HepG2 (cell line): ENCODE measurements around the gene IAH1. TPM values are rescaled to one million over a fixed set of nuclear protein-coding genes. Genes with fewer than 3 reads are reported as not detected.

Experiments used
- ATAC-seq: fragments of 200-7000 bp; cut with Tn5 transposase; 3 replicates; pipeline ENCODE4 v1.9.1; 2020; ENCODE audit warnings: mild to moderate bottlenecking, moderate library complexity
- BruUV-seq: library from RNA; stranded (reverse); fragments of 400-500 nt; replicated peaks from 2 replicates; lab custom pipeline; 2021; lab: Mats Ljungman, UMichigan
- CTCF ChIA-PET: fragments of 300-600 bp; formaldehyde crosslinking; extraction: SDS; loops from one replicate; lab custom pipeline; 2021; ENCODE audit warnings: low total read pairs, inconsistent platforms, low intra/inter-chr PET ratio; lab: Yijun Ruan, JAX
- POLR2A ChIA-PET: fragments of 350-600 bp; sonication (Branson Sonifier 250); formaldehyde crosslinking; loops from one replicate; lab custom pipeline; 2020; ENCODE audit warnings: antibody characterized with exemption, inconsistent platforms; lab: Yijun Ruan, JAX
- DNase-seq: peaks from one replicate; pipeline ENCODE4 v3.0.0-alpha.2; 2015; ENCODE audit warnings: low spot score
- FAIRE-seq: peaks from 3 replicates; lab custom pipeline; 2011; peaks lifted over from hg19 to GRCh38; lab: Jason Lieb, UNC
- H2AFZ ChIP-seq: one replicate; pipeline ENCODE4 v1.6.1; 2011; ENCODE audit warnings: low read length, inconsistent platforms
- H3K27ac ChIP-seq: fragments of 300-600 bp; 3 replicates; pipeline ENCODE4 v1.8.0; 2011; ENCODE audit warnings: mixed run types, mild to moderate bottlenecking, mixed read lengths, low read length, inconsistent platforms; ENCODE audit not compliant: insufficient read depth; ENCODE audit errors: extremely low read length
- H3K27me3 ChIP-seq, 2 experiments: fragments of 200-600 bp in 1 of 2; 2 replicates in 1 of 2; 3 replicates in 1 of 2; pipeline versions ENCODE4 v1.6.0 to v1.8.0; 2011; ENCODE audit warnings: low read length in 2 of 2, mild to moderate bottlenecking in 2 of 2, moderate library complexity in 2 of 2, inconsistent platforms in 1 of 2; ENCODE audit not compliant: insufficient read depth in 2 of 2, control insufficient read depth in 1 of 2
- H3K36me3 ChIP-seq, 2 experiments: fragments of 200-600 bp in 1 of 2; replicated peaks in 1 of 2; 2 replicates in 1 of 2; 3 replicates in 1 of 2; pipeline versions ENCODE4 v1.5.1 to v1.8.0; 2011; ENCODE audit warnings: low read length in 2 of 2, inconsistent platforms in 1 of 2; ENCODE audit not compliant: insufficient read depth in 2 of 2, control insufficient read depth in 1 of 2
- H3K4me1 ChIP-seq: 2 replicates; pipeline ENCODE4 v1.5.1; 2012; ENCODE audit warnings: low read length, inconsistent platforms; ENCODE audit not compliant: insufficient read depth
- H3K4me2 ChIP-seq: 2 replicates; pipeline ENCODE4 v1.6.0; 2011; ENCODE audit warnings: low read depth, low read length, inconsistent platforms
- H3K4me3 ChIP-seq, 3 experiments: fragments of 200-600 bp in 1 of 3; sonication (generic), shearing (Covaris generic) in 1 of 3; replicated peaks in 1 of 3; 2 replicates each; pipeline ENCODE4 v1.5.1; 2011 to 2016; ENCODE audit warnings: low read length in 3 of 3, inconsistent platforms in 2 of 3, low read depth in 2 of 3, mild to moderate bottlenecking in 2 of 3, control low read depth in 1 of 3, mixed read lengths in 1 of 3; ENCODE audit not compliant: insufficient read depth in 1 of 3
- H3K79me2 ChIP-seq: one replicate; pipeline ENCODE4 v1.6.1; 2011; ENCODE audit warnings: low read length, inconsistent platforms; ENCODE audit not compliant: insufficient read depth
- H3K9ac ChIP-seq: 2 replicates; pipeline ENCODE4 v1.6.0; 2011; ENCODE audit warnings: mild to moderate bottlenecking, low read depth, low read length, inconsistent platforms; ENCODE audit not compliant: insufficient read depth
- H3K9me3 ChIP-seq: 2 replicates; pipeline ENCODE4 v1.5.1; 2012; ENCODE audit warnings: mild to moderate bottlenecking, low read length
- H4K20me1 ChIP-seq: 2 replicates; pipeline ENCODE4 v1.6.0; 2011; ENCODE audit warnings: inconsistent platforms, mild to moderate bottlenecking, low read length, moderate library complexity; ENCODE audit not compliant: insufficient read depth
- AHDC1 ChIP-seq: sonication (generic); formaldehyde crosslinking; IDR thresholded peaks from 2 replicates; pipeline ENCODE4 v1.5.1; 2020; ENCODE audit warnings: mild to moderate bottlenecking, missing genetic modification reagents, borderline replicate concordance
- KLF9 ChIP-seq: IDR thresholded peaks from 2 replicates; pipeline ENCODE4 v1.6.1; 2016; ENCODE audit warnings: low read depth
- MIXL1 ChIP-seq: IDR thresholded peaks from 2 replicates; pipeline ENCODE4 v1.6.1; 2016
- NFAT5 ChIP-seq: sonication (generic); formaldehyde crosslinking; IDR thresholded peaks from 2 replicates; pipeline ENCODE4 v1.4.0; 2020; ENCODE audit warnings: missing genetic modification reagents
- TIGD3 ChIP-seq: sonication (generic); formaldehyde crosslinking; IDR thresholded peaks from 2 replicates; pipeline ENCODE4 v1.5.1; 2020; ENCODE audit warnings: mild to moderate bottlenecking, missing genetic modification reagents, borderline replicate concordance
- ZNF180 ChIP-seq: sonication (generic); formaldehyde crosslinking; IDR thresholded peaks from 2 replicates; pipeline ENCODE4 v1.4.0; 2020; ENCODE audit warnings: low read depth, missing genetic modification reagents, borderline replicate concordance
- ZNF326 ChIP-seq: sonication (generic); formaldehyde crosslinking; IDR thresholded peaks from 2 replicates; pipeline ENCODE4 v1.4.0; 2020; ENCODE audit warnings: missing genetic modification reagents, borderline replicate concordance
- WGBS: methylation state at CpG from one replicate; pipeline ENCODE4 v1.1.6; 2017; ENCODE audit warnings: low lambda C conversion rate; 5-methylcytosine and 5-hydroxymethylcytosine counted together
- in situ Hi-C: cut with HindIII; loops from 2 replicates; pipeline ENCODE4 v1.10.0; 2017; ENCODE audit warnings: low pct_unique_long_range_greater_than_20kb; ENCODE audit not compliant: extremely low pct_ligation_motif_present
- intact Hi-C: fragments of 100-400 bp; cut with micrococcal nuclease; formaldehyde crosslinking; loops from one replicate; pipeline ENCODE4 v1.10.0; 2022; ENCODE audit not compliant: unreplicated experiment
- polyA plus RNA-seq, 8 experiments: library from polyadenylated mRNA; depleted of rRNA in 3 of 8; stranded (reverse) in 7 of 8; unstranded in 1 of 8; fragments of >200 nt; fragmentation: Illumina TruSeq in 4 of 8; extraction: Trizol in 4 of 8; gene quantifications; 2 replicates each; pipeline versions ENCODE4 v1.2.1 to v1.2.3, GENCODE V29; 2011 to 2016; ENCODE audit warnings: low read depth in 4 of 8, missing spikeins in 1 of 8, mixed read lengths in 1 of 8; ENCODE audit not compliant: insufficient read depth in 1 of 8
- total RNA-seq, 5 experiments: library from RNA; depleted of rRNA; stranded (reverse); fragments of >200 nt; fragmentation: Illumina TruSeq; extraction: Trizol; gene quantifications; 2 replicates each; pipeline ENCODE4 v1.2.3, GENCODE V29; 2016; ENCODE audit warnings: low read depth in 1 of 5

IAH1 gene
- total and polyA plus RNA-seq, 2 of the 13 experiments (the other 11 are each of a cell fraction or from before 2014, with no cell fraction given): 43.6 to 44.4 TPM

- TF ChIP-seq TIGD3 (CRISPR knock-in tag) (no peak), ZNF326 (CRISPR knock-in tag) (no peak), MIXL1 (no peak)
Measured at GRCh38 chr2:9445089-9445488, 29.3 kb upstream of the IAH1 start (continued).

GRCh38 chr2:9451231-9451630 is 23.1 kb upstream of the IAH1 start:
- Histone ChIP-seq H3K27ac (no peak overlapping the region), H3K4me3 (no peak overlapping the region), H3K9ac (no peak overlapping the region), H3K27me3 (no peaks in the 10 kb centered on the region), H3K4me1 (no peaks in the 10 kb centered on the region), H3K9me3 (no peaks in the 10 kb centered on the region), H3K36me3 (peaks cover 9 to 55% of the 10 kb centered on the region in 2 experiments), H3K79me2 (no peaks in the 10 kb centered on the region), H3K4me2 (no peak overlapping the region), H4K20me1 (no peaks in the 10 kb centered on the region), H2AFZ (no peak overlapping the region)
- 93% methylated on average over 1 of the region's 1 CpG for WGBS
- ChIA-PET CTCF (no interaction called here), POLR2A (no interaction called here)
- intact Hi-C loops (no loop called here), in situ Hi-C loops (no loop called here)
- FAIRE-seq (no peak), ATAC-seq (no peak), DNase-seq (no peak)
- no TSS peak for BruUV-seq
- TF ChIP-seq ZNF180 (CRISPR knock-in tag): no peak
- no peak for TF ChIP-seq AHDC1 (CRISPR knock-in tag)
- TF ChIP-seq KLF9 (CRISPR knock-in tag): no peak
- TF ChIP-seq NFAT5 (CRISPR knock-in tag): no peak
